ENCODE results near the gene NTM.

NTM gene

DNA sequence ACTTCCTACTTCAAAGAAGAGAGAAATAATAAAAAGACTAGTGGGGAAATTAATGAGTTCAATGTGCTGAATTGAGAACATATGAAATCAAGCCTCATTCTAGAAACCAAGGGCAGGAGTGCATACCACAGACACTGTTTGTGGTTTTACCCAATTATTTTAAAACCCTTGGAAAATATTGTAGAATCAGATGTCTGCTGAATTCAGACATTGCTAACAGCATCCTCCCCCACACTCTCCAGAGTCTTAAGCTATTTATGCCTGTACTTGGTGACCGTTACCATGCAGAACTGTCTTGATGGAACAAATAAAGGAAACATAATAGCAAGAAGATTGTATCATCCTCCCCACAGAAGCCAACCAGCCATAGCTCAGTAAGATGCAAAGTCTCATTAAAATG lies 850.1 kb downstream of the NTM start:
- DNase-seq (ENCODE audit: low spot score), result no peak

DNA sequence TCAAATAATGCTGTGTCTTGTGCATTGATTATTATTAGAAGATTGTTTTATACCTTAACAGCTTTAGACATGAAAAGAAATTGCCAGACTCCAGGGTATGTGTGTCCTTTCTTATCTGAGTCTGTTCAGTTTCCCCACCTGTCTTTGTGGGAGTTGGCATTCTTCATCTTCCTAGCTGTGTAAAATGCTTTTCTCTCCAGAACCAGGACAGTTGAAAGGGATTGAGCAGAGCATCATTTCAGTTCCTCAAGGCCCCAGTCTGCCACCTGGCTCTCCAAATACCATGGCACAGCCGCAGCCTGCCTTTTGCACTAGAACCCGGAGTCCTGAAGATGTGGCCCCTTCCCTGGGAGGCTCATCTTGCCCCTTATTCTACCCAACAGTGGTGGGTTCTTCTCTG lies 851.9 kb downstream of the NTM start:
- no peak for DNase-seq (ENCODE audit: low spot score)

- no peak for DNase-seq (ENCODE audit: low spot score)
Measured at GRCh38 chr11:132226522-132226921, 856.1 kb downstream of the NTM start.

GRCh38 chr11:132228746-132229325 lies 858.4 kb downstream of the NTM start:
- DNase-seq (ENCODE audit: low spot score), result no peak

GRCh38 chr11:132231656-132232347 lies 861.4 kb downstream of the NTM start:
- no peak for DNase-seq (ENCODE audit: low spot score)

- DNase-seq (ENCODE audit: low spot score), result no peak
Measured at GRCh38 chr11:132234878-132235277, 864.5 kb downstream of the NTM start.

GRCh38 chr11:132237781-132238180 lies 867.4 kb downstream of the NTM start:
- DNase-seq (ENCODE audit: low spot score), result no peak

GRCh38 chr11:132238331-132238866 lies 868.0 kb downstream of the NTM start:
- DNase-seq (ENCODE audit: low spot score), result no peak

DNA sequence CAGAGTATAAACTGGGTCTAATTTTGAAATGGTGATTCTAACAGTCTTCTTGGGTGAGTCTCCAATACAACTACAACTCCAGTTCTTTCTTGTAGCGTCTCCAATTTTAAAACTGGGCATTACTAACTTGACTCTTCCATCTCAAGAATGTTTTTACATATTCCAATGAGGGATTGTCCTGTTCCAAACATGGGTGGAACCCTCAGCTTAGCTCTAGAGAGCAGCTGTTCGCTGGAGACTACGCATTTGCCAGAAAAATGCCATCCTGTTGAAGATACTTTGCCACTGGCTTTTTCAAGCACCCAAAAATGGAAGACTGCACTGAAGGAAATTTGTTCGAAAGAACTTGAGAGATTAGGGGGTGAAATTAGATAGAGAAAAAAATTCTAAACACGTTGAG lies 870.0 kb downstream of the NTM start:
- no peak for DNase-seq (ENCODE audit: low spot score)

DNA sequence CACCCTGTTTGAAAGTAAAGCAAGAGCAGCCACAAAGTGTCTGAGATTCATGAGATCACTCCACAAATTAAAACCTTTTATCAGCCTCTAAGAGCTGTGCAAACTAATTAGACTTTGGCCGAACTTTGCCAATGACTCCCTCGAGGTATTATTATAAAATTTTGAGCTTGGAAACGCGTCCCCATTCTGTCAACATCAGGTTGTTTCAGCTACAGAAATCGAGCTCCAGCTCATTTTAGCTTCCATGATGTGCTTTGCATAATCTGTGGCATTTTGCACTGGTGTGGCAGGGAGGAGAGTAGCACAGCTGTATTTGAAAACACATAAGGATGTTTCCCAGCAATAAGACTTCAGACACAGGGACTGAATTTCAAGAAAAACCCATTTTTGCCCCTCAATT lies 872.2 kb downstream of the NTM start:
- DNase-seq (ENCODE audit: low spot score), result no peak

DNA sequence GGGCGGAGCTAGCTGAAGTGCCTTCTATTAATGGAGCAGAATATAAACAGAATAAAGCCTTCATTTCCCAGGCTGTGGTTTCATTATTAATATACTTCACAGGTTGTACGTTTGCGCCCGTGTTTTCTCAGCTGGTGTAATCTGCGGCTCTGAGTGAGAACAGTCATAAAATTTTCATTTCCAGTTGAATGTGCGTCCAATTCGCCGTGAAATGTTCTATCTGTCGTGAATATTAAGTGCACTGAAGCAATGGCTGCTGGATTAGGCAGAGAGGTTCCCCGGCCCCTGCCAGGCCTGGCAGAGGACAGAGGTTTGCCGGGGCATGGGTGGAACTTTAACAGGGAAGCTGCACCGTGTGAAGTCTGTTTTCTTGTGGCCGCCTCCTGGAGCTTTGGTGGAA lies 874.4 kb downstream of the NTM start:
- no peak for DNase-seq (ENCODE audit: low spot score)

DNA sequence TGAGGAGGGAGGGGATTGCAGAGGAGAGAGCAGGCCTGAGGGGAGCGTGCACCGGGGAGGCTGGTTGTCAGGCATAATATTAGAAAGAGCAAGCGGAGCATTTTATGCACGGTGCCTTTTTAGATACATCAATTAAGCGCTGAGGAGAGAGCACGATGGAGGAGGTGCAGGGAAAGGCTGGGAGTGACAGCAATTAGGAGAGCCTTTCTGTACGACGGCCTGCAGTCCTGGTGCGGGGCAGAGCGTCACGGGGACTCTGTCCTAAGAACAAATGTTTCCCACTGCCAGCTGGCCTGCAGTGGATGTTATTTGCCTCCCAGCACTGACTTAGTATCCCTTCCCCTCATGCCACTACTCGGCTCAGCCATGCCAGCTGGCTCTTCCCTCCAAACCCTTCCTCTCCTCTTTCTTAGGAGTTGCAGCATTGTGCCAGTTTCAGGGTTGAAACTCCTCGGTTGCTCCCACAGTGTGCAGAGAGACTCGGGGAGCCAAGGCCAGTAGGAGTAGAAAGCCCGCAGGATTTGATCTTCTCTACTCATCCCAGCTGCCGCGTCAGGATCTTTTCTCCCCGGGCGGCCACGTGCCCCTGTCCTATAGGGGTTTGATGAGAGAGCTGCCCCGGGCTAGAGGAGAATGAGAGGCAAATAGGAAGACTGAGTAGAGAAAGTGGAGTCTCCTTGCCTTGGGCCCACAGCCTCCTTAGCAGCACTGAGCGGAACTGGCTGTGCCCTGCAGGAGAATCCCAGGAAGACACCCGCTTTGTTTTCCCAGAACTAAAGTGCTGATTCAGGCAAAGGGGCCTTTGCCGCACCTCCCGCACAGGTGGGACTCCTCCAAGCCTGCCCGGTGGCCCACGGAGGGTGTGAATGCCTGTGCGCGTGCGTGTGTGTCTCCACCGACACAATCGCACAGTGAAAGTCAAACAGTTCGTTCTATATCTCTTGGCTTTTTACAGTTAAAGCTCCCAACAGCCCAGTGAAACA lies 875.3 kb downstream of the NTM start:
- DNase-seq (ENCODE audit: low spot score), result no peak

DNA sequence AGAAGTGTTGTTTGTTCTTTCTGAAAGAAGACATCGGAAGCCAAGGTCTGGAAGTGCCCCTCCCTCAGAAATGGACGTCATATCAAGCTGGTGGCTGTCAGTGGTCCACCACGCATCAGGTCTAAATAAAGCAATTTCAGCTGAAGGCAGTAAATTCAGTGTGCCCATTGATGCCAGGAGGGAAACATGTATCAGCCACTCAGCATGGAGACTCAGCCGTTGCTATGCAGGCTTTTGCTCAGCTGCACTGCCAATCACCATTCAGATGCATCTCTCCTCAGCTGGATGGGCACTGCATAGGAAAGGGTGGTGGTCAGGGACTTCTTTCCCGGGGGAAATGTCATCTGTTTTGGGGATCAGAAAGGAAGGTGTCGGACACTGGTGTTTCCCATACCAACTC lies 878.2 kb downstream of the NTM start:
- no peak for DNase-seq (ENCODE audit: low spot score)

DNA sequence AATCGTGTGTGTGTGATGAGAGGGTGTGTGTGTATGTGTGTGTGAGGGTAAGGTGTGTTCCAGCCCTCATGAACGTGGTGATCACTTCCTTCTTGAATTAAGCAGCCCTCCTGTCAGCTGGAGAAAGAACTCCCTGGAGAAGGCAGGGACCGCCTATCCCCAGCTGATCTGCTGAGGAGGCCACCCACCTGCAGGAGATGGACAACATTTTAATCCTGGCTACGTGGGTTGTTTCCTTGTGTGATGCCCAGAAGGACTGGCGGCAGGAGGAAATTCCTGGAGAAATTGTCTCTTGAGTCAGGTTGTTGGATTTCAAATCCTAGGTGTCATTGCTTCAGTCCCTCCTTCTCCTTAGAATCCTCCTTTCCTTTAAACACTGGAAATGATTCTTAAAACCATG lies 878.8 kb downstream of the NTM start:
- DNase-seq (ENCODE audit: low spot score), result no peak

- DNase-seq (ENCODE audit: low spot score), result no peak
Measured at GRCh38 chr11:132251061-132251460, 880.6 kb downstream of the NTM start.

GRCh38 chr11:132253469-132254264 lies 883.3 kb downstream of the NTM start:
- no peak for DNase-seq (ENCODE audit: low spot score)

- DNase-seq (ENCODE audit: low spot score), result no peak
Measured at GRCh38 chr11:132254906-132255305, 884.5 kb downstream of the NTM start.

DNA sequence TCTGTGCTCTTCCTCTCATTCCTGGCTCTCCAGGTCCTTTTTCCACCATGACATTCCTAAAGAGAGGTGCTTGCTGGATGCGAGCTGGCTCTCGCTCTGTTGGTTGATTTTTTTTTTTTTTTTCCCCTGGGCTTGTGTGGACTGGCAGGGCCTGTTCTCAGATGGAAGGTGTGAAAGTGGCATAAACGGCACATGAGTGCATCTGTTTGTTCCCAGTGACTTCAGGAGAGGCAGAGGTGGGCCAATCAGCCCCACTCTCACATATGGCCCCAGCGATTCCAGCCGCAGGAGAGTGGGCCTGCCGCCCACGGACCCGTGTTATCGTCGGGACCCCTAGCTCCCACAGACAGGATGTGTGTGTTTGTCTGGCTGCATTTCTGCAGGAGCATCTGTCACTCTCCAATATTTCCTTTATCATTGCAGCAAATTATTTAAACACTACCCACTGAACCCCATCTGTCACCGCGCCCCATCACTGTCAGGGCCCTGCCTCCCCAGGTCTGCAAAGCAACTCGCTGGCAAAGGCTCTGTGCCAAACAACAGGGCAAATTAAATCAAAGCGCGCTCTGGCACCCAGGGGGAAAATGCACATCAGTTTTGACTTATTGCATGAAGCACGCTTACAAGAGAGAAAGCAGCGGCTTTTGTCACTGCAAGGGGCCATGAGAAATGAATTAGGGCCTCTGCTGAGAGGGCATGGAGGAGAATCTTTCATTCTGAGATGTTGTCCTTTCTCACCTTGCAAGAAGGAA lies 886.3 kb downstream of the NTM start:
- DNase-seq (ENCODE audit: low spot score), result no peak

DNA sequence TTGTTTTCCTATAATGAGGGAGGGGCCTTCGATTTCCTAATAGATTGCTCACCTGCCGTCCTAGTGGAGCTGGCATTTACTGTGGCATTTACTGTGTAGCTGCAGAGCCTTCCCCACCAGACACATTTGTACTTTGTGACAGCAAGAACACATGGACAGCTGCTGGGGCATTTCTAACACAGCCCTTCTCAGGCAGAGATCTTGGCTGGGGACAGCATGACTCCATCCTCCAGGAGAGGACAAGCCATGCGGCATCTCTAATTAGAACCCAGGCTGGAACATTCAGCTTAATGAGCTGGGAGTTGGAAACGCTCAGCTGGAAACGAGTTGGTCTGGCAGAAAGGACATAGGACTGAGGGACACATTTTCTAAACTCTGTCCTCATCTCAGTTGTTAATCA lies 887.5 kb downstream of the NTM start:
- no peak for DNase-seq (ENCODE audit: low spot score)

DNA sequence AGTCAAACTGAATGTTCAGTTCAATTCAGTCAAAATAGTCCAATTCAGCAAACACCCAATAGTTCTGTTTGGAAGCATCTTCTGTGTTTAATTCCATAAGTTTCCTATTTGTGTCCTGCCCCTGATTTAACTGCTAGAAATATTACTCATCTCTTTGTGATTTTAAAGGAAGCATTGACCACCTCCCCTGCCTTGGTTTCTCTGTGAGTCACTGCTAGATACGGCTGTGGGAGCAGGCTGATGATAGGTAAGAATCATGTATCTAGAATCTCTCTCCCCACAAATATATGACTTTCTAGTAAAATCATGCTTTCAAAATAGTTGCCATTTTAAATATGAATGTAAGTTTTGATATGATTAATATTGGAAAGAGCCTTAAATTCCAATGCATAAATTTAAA lies 888.5 kb downstream of the NTM start:
- no peak for DNase-seq (ENCODE audit: low spot score)

GRCh38 chr11:132260636-132261035 lies 890.2 kb downstream of the NTM start:
- no peak for DNase-seq (ENCODE audit: low spot score)
